Activated T-helper 2 cell treated with anti-CD3 and anti-CD28 coated beads, Interferon-gamma antibody, Interleukin-2, Interleukin-4, amounts not matched to agents 10 μg/mL and 5 μg/mL and 100 μg/mL, durations not matched to agents 14 hours and 24 hours and 36 hours (primary cell): ENCODE measurements around the gene LOXHD1. TPM values are rescaled to one million over a fixed set of nuclear protein-coding genes. Genes with fewer than 3 reads are reported as not detected.

ENCODE experiments used
- DNase-seq: peaks from one replicate; pipeline ENCODE4 v3.0.0; 2021; ENCODE audit warnings: low spot score
- H3K27ac Mint-ChIP-seq: one replicate; pipeline ENCODE4 v1.8.0; 2021; ENCODE audit warnings: mixed read lengths
- H3K27me3 Mint-ChIP-seq: one replicate; pipeline ENCODE4 v1.8.0; 2021; ENCODE audit warnings: low read depth, mixed read lengths
- H3K36me3 Mint-ChIP-seq: one replicate; pipeline ENCODE4 v1.8.0; 2021; ENCODE audit warnings: low read depth, mixed read lengths
- H3K4me1 Mint-ChIP-seq: one replicate; pipeline ENCODE4 v1.8.0; 2021; ENCODE audit warnings: low read depth, mixed read lengths
- H3K4me3 Mint-ChIP-seq: one replicate; pipeline ENCODE4 v1.8.0; 2021; ENCODE audit warnings: low read depth, mild to moderate bottlenecking, moderate library complexity, mixed read lengths
- H3K9me3 Mint-ChIP-seq: one replicate; pipeline ENCODE4 v1.8.0; 2021; ENCODE audit warnings: mixed read lengths
- intact Hi-C: fragments of 100-400 bp; cut with micrococcal nuclease; formaldehyde crosslinking; loops from one replicate; pipeline ENCODE4 v1.15.1; 2023
- total RNA-seq: library from RNA; stranded (reverse); gene quantifications from 2 replicates; pipeline ENCODE4 v1.2.3, GENCODE V29; 2022

LOXHD1 gene
- total RNA-seq, 1 donor from 2014 or later, result not detected

DNA sequence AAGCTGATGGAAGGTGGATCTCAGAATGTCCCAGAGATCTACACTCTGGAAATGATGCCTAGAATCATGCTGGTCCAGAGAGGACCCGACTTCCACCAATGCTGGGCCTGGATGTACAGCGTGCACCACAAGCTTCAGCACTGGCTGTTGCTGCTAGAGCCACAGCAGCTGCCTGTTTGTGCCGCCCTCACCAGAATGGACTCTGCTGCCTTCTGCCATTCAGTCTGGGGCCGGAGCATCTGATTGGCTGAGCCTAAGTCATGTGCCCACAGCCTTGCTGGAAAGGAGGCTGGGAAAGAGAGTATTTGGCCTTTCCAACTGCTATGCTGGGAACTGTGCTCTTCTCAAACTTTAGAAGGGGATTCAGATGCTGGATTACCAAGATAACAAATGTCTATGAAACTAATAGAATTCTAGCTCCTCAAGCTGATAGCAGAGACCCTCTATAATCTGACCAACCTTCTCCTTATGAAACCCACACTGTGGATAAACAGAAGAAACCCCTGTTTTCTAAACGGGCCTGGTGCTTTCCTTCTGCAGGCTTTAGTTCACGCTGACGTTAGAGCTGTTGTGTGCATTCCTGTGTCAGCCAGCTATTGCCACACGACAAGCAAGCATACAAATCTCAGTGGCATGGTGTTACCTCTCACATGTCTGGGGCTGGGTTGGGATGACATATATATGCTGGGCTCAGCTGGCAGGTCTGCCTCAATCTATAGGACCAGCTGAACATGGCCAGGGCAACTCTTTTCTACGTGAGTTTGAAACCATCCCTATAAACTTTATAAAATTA, 4.1 kb upstream of the LOXHD1 start:
- no peak overlapping the region for H3K27ac Mint-ChIP-seq

DNA sequence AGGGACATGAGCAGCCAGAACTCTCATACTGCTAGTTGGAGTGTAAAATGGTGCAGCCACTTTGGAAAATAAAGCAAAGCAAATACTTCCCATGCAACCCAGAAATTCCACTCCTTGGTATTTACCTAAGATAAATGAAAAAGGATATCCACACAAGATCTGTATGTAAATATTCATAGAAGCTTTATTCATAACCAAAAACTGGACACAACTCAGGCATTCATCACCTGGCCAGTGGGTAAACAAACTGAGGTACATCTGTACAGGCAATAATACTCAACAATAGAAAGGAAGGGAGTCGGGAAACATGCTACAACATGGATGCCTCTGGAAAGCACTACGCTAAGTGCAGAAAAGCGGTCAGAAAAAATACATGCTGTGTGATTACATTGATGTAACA, 2.5 kb upstream of the LOXHD1 start:
- intact Hi-C loops, result loop anchor here (2.0 kb wide), 1 partner anchor 379 kb away; no protein-coding TSS in a partner anchor
- H3K36me3 Mint-ChIP-seq, result no peaks in the 10 kb centered on the region
- no peak for DNase-seq
- H3K27ac Mint-ChIP-seq, result no peak overlapping the region
- no peaks in the 10 kb centered on the region for H3K9me3 Mint-ChIP-seq
- no peaks in the 10 kb centered on the region for H3K4me1 Mint-ChIP-seq
- peaks cover 3% of the 10 kb centered on the region for H3K27me3 Mint-ChIP-seq
- no peak overlapping the region for H3K4me3 Mint-ChIP-seq

More for the DNA sequence above, 4.1 kb upstream of the LOXHD1 start:
- DNase-seq, result no peak
- Mint-ChIP-seq H3K4me1 (no peaks in the 10 kb centered on the region), H3K4me3 (no peak overlapping the region), H3K27me3 (peaks cover 3% of the 10 kb centered on the region), H3K9me3 (no peaks in the 10 kb centered on the region), H3K36me3 (no peaks in the 10 kb centered on the region)
- intact Hi-C loops, result no loop called here

DNA sequence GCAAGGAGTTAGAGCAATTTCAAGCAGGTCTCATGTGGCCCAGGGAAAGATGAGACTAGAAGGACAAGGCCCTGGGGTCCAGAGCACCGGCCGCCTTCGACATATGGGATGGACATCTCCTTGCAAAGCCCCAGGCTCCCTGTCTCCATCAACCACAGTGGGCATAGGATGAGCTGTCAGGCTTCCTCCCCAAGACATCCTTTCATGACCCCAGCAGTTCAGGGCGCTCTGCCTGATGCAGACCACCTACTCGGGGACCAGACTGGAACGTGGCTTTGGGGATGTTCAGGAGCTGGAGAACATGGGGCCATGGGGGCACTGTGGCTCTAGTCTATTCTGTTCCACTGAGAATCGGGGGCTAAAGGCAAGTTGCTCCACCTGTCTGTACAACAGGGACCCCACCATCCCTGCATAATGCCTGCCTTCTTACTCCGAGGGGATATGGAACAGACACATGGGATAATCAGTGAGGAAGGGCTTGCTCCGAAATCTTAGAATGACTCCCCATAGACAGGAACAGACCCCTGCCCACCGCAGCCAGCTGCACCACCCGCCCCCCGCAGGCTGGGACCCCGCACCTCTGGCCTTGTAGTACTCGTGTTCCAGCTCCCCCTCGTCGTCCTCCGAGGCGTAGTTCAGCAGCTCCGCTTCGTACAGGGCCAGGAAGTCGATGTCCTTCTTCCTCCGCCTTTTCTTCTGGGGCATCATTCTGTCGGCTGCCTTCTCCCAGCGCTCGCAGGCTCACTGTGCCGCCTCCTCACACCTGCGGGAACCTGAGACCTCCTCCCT, 500 bp downstream of the LOXHD1 start:
- H3K4me3 Mint-ChIP-seq, result no peak overlapping the region
- H3K9me3 Mint-ChIP-seq, result no peaks in the 10 kb centered on the region
- no peak overlapping the region for H3K27ac Mint-ChIP-seq
- intact Hi-C loops, result no loop called here
- H3K4me1 Mint-ChIP-seq, result no peaks in the 10 kb centered on the region
- no peaks in the 10 kb centered on the region for H3K36me3 Mint-ChIP-seq
- DNase-seq, result no peak
- H3K27me3 Mint-ChIP-seq, result peaks cover 7% of the 10 kb centered on the region

DNA sequence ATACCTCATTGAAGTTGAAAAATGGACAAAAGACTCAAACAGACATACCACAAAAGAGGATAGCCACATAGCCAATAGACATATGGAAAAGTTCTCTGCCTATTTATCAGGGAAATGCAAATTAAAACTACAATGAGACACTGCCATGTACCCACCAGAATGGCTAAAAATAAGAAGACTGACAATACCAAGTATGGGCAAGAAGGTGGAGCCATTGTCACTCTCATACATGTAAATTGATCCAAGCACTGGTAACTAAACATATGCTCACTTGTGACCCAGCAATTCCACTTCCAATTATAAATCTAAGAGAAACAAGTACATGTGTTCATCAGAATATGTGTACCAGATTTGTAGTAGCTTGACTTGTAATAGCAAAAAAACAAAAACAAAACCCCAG, 4.6 kb downstream of the LOXHD1 start:
- intact Hi-C loops, result no loop called here
- Mint-ChIP-seq H3K36me3 (no peaks in the 10 kb centered on the region), H3K4me1 (no peaks in the 10 kb centered on the region)

DNA sequence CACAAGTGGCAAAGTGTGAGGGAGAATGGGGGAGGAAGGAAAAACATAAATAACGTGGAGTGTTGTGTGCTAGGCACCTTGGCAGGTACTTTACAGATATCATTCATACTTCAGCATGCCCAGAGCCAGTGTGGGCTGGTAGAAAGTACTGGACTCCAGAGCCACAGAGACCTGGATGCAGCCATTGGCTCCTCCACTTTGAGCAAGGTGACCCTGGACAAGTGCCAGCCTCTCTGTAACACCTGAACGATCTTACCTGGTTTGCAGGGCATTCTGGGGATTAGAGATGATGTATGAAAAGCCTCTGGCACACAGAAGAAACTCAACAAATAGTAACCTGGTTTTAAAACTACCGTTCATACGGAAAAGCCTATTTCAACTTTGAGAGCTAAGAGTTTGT, 6.3 kb downstream of the LOXHD1 start:
- Mint-ChIP-seq H3K27me3 (peaks cover 8% of the 10 kb centered on the region), H3K9me3 (no peaks in the 10 kb centered on the region), H3K36me3 (no peaks in the 10 kb centered on the region), H3K4me3 (no peak overlapping the region), H3K4me1 (no peaks in the 10 kb centered on the region), H3K27ac (no peak overlapping the region)
- intact Hi-C loops, result no loop called here
- no peak for DNase-seq

More for the DNA sequence above, 4.6 kb downstream of the LOXHD1 start:
- no peak for DNase-seq
- H3K9me3 Mint-ChIP-seq, result no peaks in the 10 kb centered on the region
- H3K27ac Mint-ChIP-seq, result no peak overlapping the region
- peaks cover 8% of the 10 kb centered on the region for H3K27me3 Mint-ChIP-seq
- H3K4me3 Mint-ChIP-seq, result no peak overlapping the region

DNA sequence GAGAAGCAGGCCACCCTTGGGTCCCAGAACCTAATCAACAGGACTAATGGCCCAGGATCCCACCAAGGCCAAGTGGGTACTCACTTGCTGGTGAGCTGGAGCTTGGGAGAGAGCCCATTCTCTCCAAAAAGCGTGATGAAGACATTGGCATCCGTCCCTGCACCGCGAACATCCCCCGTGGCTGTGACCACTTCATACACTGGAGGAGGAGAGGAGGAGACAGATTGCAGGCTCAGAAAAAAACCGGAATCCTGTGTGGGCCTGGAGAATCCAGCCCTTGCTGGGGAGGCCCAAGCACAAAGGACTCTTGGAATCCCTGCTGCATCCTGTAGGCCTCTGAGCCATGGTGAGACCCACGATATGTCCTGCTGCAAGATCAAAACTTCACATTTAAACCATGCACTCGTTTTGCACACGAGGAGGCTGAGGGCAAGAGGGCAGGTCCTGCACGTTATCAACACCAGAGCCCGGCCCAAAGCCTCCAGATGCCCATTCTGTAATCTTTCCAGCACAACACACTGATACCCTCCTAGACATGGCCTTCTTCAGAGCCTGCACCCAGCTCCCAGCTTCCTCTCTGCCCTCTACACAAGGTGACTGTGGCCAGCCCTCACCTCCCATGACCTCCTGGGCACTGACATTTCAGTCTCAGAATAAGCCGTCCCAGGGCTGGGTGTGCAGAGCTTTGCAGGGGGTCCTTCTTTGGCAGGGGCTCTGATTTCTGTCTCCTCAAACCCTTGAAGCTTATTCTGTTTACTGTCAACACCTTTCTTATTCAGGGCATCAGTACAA, 7.8 kb downstream of the LOXHD1 start:
- Mint-ChIP-seq H3K9me3 (no peaks in the 10 kb centered on the region), H3K36me3 (no peaks in the 10 kb centered on the region), H3K4me3 (no peak overlapping the region), H3K27ac (no peak overlapping the region), H3K4me1 (no peaks in the 10 kb centered on the region), H3K27me3 (peaks cover 8% of the 10 kb centered on the region)
- no peak for DNase-seq
- intact Hi-C loops, result no loop called here

DNA sequence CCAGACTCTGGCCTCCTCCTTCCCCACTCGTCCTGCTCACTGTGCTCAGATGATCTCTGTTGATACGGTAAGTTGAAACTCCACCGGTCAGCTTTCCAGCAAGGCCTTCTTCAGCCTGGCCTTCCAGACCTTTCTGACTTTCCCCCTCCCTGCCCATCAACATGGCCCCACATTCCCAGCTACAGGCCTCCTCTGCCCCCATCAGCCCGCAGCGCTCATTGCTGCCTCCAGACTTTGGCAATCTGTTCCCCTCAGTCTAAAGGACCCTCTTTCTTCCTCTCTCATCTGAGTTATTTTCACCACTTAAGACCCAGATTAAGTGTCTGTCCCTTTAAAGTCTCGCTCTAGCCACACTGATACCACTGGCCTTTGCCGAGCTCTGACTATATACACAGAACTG, 10.6 kb downstream of the LOXHD1 start:
- Mint-ChIP-seq H3K4me3 (no peak overlapping the region), H3K36me3 (no peaks in the 10 kb centered on the region), H3K4me1 (no peaks in the 10 kb centered on the region), H3K27me3 (peaks cover 2% of the 10 kb centered on the region), H3K9me3 (no peaks in the 10 kb centered on the region), H3K27ac (no peak overlapping the region)
- no peak for DNase-seq
- intact Hi-C loops, result no loop called here

DNA sequence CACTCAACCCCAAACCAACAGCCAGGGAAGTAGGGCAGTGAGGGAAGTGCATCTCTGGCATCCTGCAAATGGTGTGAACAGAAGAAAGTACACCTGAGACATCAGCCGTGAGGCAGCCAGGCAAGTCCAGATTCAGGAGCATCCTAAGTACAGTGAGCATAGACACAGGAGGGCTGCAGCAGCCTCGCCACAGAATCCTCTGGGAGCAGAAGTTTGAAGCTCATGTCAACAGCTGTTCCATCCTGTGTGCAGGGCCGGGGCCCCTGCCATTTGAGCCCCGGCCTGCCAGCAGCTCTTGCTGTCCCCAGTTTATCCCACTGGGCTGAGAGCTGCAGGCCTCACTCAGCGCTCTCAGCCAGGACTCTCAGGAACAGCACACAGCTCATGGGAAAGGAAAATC, 14.5 kb downstream of the LOXHD1 start:
- no peak overlapping the region for H3K27ac Mint-ChIP-seq
- intact Hi-C loops, result no loop called here

DNA sequence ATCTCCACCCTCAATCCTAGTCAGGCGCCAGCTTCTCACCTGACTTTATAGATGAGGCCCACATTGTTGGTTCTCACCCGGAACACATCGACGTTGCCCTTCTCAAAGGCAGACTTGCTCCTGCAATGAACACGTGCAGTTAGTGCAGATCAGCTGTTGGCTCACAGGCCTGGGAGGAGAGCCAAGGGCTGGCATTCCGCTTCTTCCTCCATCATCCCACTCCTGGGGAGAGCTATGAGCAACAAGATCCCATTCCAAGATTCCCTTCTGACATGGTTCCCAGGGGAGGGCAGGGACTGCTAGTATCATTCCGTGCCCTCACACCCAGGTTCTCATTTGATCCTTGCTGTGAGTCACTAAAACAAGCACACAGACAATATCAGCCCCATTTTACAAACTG, 15.1 kb downstream of the LOXHD1 start:
- no peak for DNase-seq
- H3K4me1 Mint-ChIP-seq, result no peaks in the 10 kb centered on the region
- no peak overlapping the region for H3K27ac Mint-ChIP-seq
- no peak overlapping the region for H3K4me3 Mint-ChIP-seq
- no peaks in the 10 kb centered on the region for H3K36me3 Mint-ChIP-seq
- no peaks in the 10 kb centered on the region for H3K27me3 Mint-ChIP-seq
- H3K9me3 Mint-ChIP-seq, result no peaks in the 10 kb centered on the region
- intact Hi-C loops, result no loop called here

More for the DNA sequence above, 14.5 kb downstream of the LOXHD1 start:
- Mint-ChIP-seq H3K27me3 (no peaks in the 10 kb centered on the region), H3K4me3 (no peak overlapping the region), H3K4me1 (no peaks in the 10 kb centered on the region), H3K9me3 (no peaks in the 10 kb centered on the region), H3K36me3 (no peaks in the 10 kb centered on the region)
- no peak for DNase-seq

DNA sequence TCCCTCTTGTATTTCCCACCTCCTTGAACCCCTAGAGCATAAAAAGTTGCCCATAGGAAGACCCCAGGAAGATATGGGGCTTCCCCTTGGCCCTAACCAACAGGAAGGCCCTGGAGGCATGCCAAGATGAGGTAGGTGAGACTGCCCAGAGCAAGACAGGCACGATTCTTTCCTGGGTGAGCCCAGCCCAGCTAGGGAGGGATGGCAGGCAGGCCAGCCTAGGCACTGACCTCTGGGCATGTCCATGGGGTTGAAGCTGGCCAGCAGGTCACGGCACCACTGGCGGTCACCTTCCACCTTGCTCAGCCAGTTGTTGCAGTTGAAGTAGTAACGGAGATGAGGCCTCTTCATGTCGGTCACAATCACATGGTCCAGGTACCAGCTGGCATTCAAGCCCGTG, 17.6 kb downstream of the LOXHD1 start:
- Mint-ChIP-seq H3K4me1 (no peaks in the 10 kb centered on the region), H3K27ac (no peak overlapping the region), H3K36me3 (no peaks in the 10 kb centered on the region), H3K4me3 (no peak overlapping the region), H3K27me3 (no peaks in the 10 kb centered on the region), H3K9me3 (no peaks in the 10 kb centered on the region)
- DNase-seq, result no peak
- intact Hi-C loops, result no loop called here

DNA sequence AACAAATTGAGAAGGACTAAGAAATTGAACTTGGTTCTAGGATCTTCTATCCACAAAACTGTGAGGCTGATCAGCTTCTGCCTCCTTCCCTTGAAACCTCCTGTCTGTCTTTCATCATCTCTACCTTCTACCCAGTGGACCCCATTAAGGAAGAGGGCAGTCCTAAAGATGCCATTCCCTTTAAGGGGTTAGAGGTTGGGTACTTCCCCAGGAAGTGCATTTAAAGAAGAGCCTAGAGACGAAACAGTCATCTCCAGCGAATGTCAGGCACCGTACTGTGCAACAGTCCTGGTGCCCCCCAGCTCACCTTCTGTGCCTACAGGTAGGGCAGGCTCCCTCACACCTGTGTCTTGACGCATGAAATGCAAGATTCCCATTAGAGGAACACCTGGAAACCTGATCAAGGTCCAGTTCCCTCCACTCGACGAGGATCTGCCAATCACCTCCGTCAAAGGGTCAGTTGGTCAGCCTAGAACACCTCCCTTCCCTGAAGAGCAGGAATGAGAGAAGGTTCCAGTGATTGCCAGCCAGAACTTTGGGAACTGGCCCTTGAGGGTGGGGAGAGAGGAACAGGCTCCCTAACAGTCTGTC, 20.9 kb downstream of the LOXHD1 start:
- intact Hi-C loops, result no loop called here
- Mint-ChIP-seq H3K4me3 (no peak overlapping the region), H3K27me3 (peaks cover 6% of the 10 kb centered on the region), H3K27ac (no peak overlapping the region), H3K36me3 (no peaks in the 10 kb centered on the region), H3K4me1 (no peaks in the 10 kb centered on the region), H3K9me3 (peaks cover 3% of the 10 kb centered on the region)
- DNase-seq, result no peak

DNA sequence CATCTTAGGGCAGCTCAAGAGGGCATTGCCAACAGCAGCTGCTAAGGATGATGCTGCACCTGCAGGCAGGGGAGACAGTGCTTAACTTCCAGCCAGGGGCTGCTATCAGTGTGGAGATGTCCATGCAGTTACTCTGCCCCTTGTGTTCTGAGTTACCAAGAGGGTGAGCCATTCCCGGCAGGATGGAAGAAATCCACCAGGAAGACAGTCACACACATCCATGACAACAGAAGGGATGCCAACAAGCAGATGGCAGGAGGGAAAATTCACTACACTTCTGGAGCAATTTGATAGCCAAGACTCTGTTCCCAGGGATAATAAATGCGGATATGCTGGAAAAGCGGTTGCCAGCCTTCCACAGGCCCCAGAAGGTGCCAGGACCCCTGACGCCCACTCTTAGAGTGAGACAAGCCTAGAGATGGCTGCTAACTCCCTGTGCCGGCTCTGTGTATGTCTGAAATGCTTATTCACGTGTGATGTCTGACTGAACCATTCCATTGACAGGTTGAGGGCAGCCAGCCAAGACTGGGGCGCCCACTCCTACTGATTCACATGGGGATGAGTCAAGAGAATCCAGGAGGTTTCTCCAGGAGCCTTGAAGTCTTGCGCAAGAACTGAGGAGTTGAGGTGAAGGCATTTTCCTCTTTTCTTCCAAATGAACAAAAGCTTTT, 24.5 kb downstream of the LOXHD1 start:
- H3K4me3 Mint-ChIP-seq, result no peak overlapping the region
- peaks cover 7% of the 10 kb centered on the region for H3K9me3 Mint-ChIP-seq
- peaks cover 6% of the 10 kb centered on the region for H3K27me3 Mint-ChIP-seq
- no peak overlapping the region for H3K27ac Mint-ChIP-seq
- no peaks in the 10 kb centered on the region for H3K36me3 Mint-ChIP-seq
- H3K4me1 Mint-ChIP-seq, result peaks cover 7% of the 10 kb centered on the region
- DNase-seq, result no peak
- intact Hi-C loops, result no loop called here
